K562 (cell line): ENCODE data around the gene ANO7. TPM values are rescaled to one million over a fixed set of nuclear protein-coding genes. Genes with fewer than 3 reads are reported as not detected.

Source experiments
- ATAC-seq: fragments of 200-7000 bp; cut with Tn5 transposase; 3 replicates; pipeline ENCODE4 v1.9.1; 2020; ENCODE audit warnings: moderate library complexity
- BruUV-seq: library from RNA; stranded (reverse); fragments of 400-500 nt; replicated peaks from 2 replicates; lab custom pipeline; 2021; lab: Mats Ljungman, UMichigan
- CTCF ChIA-PET: fragments of 300-600 bp; formaldehyde crosslinking; extraction: SDS; loops from one replicate; lab custom pipeline; 2021; ENCODE audit warnings: low intra/inter-chr PET ratio; lab: Yijun Ruan, JAX
- POLR2A ChIA-PET: fragments of 300-600, 350-650 bp; sonication (Branson Sonifier 250); formaldehyde crosslinking; extraction: SDS; loops from one replicate; lab custom pipeline; 2021; ENCODE audit warnings: antibody characterized with exemption, inconsistent platforms; lab: Yijun Ruan, JAX
- DNase-seq, 4 experiments: peaks; one replicate each; pipeline versions ENCODE4 v3.0.0 to v3.0.0-alpha.2; 2011 to 2018; ENCODE audit warnings: low spot score in 3 of 4, mixed read lengths in 3 of 4; ENCODE audit errors: extremely low read depth in 1 of 4
- FAIRE-seq: peaks from 2 replicates; lab custom pipeline; 2011; peaks lifted over from hg19 to GRCh38; lab: Jason Lieb, UNC
- H2AFZ ChIP-seq: 2 replicates; pipeline ENCODE4 v1.6.0; 2011; ENCODE audit warnings: low read depth, low read length, control low read depth, inconsistent platforms
- H3K27ac ChIP-seq: fragments of 200-600 bp; 3 replicates; pipeline ENCODE4 v1.8.0; 2011; ENCODE audit warnings: low read depth, mild to moderate bottlenecking, control low read depth, inconsistent platforms, low read length, moderate library complexity, mixed read lengths; ENCODE audit errors: extremely low read depth
- H3K27me3 ChIP-seq, 2 experiments: fragments of 300-600 bp in 1 of 2; 2 replicates in 1 of 2; 3 replicates in 1 of 2; pipeline versions ENCODE4 v1.6.0 to v1.8.0; 2011; ENCODE audit warnings: inconsistent platforms in 2 of 2, low read length in 2 of 2, mild to moderate bottlenecking in 1 of 2, mixed read lengths in 1 of 2, moderate library complexity in 1 of 2; ENCODE audit not compliant: control insufficient read depth in 2 of 2, insufficient read depth in 2 of 2
- H3K36me3 ChIP-seq: fragments of 300-600 bp; 3 replicates; pipeline ENCODE4 v1.8.0; 2011; ENCODE audit warnings: mild to moderate bottlenecking, low read length, inconsistent platforms; ENCODE audit not compliant: control insufficient read depth, insufficient read depth
- H3K4me1 ChIP-seq, 2 experiments: fragments of 200-600 bp in 1 of 2; replicated peaks in 1 of 2; 2 replicates in 1 of 2; 3 replicates in 1 of 2; pipeline versions ENCODE4 v1.5.1 to v1.8.0; 2011; ENCODE audit warnings: inconsistent platforms in 2 of 2, low read length in 2 of 2, mild to moderate bottlenecking in 1 of 2, mixed read lengths in 1 of 2, moderate library complexity in 1 of 2; ENCODE audit not compliant: control insufficient read depth in 2 of 2, insufficient read depth in 2 of 2
- H3K4me2 ChIP-seq: 2 replicates; pipeline ENCODE4 v1.6.1; 2011; ENCODE audit warnings: low read length, control low read depth, inconsistent platforms, mixed read lengths; ENCODE audit not compliant: insufficient read depth
- H3K4me3 ChIP-seq: fragments of 200-600 bp; sonication (generic), shearing (Covaris generic); 2 replicates; pipeline ENCODE4 v1.5.1; 2016; ENCODE audit warnings: control low read depth, inconsistent platforms
- H3K79me2 ChIP-seq: fragments of 200-600 bp; 3 replicates; pipeline ENCODE4 v1.8.0; 2011; ENCODE audit warnings: low read length, inconsistent platforms; ENCODE audit not compliant: control insufficient read depth, insufficient read depth
- H3K9ac ChIP-seq, 2 experiments: 2 replicates each; pipeline versions ENCODE4 v1.6.0 to v1.6.1; 2011; ENCODE audit warnings: low read depth in 2 of 2, low read length in 2 of 2, control low read depth in 1 of 2, inconsistent platforms in 1 of 2, mild to moderate bottlenecking in 1 of 2, mixed read lengths in 1 of 2; ENCODE audit not compliant: insufficient read depth in 1 of 2
- H3K9me1 ChIP-seq: one replicate; pipeline ENCODE4 v1.6.0; 2011; ENCODE audit warnings: inconsistent platforms, mild to moderate bottlenecking, low read length, moderate library complexity; ENCODE audit not compliant: control insufficient read depth, insufficient read depth
- H3K9me3 ChIP-seq: replicated peaks from 2 replicates; pipeline ENCODE4 v1.5.1; 2011; ENCODE audit warnings: low read depth, low read length, inconsistent platforms; ENCODE audit not compliant: control insufficient read depth, insufficient read depth
- H4K20me1 ChIP-seq: replicated peaks from 2 replicates; pipeline ENCODE4 v1.6.1; 2011; ENCODE audit warnings: low read length, inconsistent platforms, mixed read lengths; ENCODE audit not compliant: control insufficient read depth, insufficient read depth
- HNRNPK ChIP-seq: fragments of 200-400 bp; formaldehyde crosslinking; IDR thresholded peaks from one replicate; pipeline ENCODE4 v1.6.1; 2018; ENCODE audit warnings: mild to moderate bottlenecking, low read depth, low read length; ENCODE audit not compliant: poor library complexity, severe bottlenecking
- IFI16 ChIP-seq: fragments of 250-450 bp; sonication (Bioruptor Pico); IDR thresholded peaks from 2 replicates; pipeline ENCODE4 v2.1.2; 2022; ENCODE audit warnings: mild to moderate bottlenecking, inconsistent platforms
- MTA3 ChIP-seq: fragments of 450-650 bp; formaldehyde crosslinking; IDR thresholded peaks from 2 replicates; pipeline ENCODE4 v1.6.1; 2017; ENCODE audit warnings: mild to moderate bottlenecking, borderline replicate concordance
- NFIC ChIP-seq: fragments of 450-650 bp; IDR thresholded peaks from 2 replicates; pipeline ENCODE4 v1.6.1; 2017; ENCODE audit warnings: mild to moderate bottlenecking, inconsistent platforms
- NR2C2 ChIP-seq, 2 experiments: fragments of 200-800 bp in 1 of 2; sonication (Bioruptor generic) in 1 of 2; sonication (generic) in 1 of 2; formaldehyde crosslinking in 1 of 2; IDR thresholded peaks; 2 replicates each; pipeline versions ENCODE4 v1.6.1 to v1.8.0; 2016 to 2022; ENCODE audit warnings: mild to moderate bottlenecking in 1 of 2, missing compliant biosample characterization in 1 of 2, missing genetic modification characterization in 1 of 2, missing genetic modification reagents in 1 of 2
- POLR2A ChIP-seq: fragments of 450-650 bp; conservative IDR thresholded peaks from 2 replicates; pipeline ENCODE4 v1.6.1; 2016
- SMARCE1 ChIP-seq: fragments of 450-650 bp; IDR thresholded peaks from 2 replicates; pipeline ENCODE4 v1.7.1; 2016; ENCODE audit warnings: mild to moderate bottlenecking
- STAT5A ChIP-seq: IDR thresholded peaks from 2 replicates; pipeline ENCODE4 v1.6.1; 2012; ENCODE audit warnings: low read length, inconsistent platforms, borderline replicate concordance
- TBP ChIP-seq: optimal IDR thresholded peaks from 2 replicates; pipeline ENCODE3; 2011; ENCODE audit warnings: low read depth, low read length, improper control_type of control experiment
- TEAD4 ChIP-seq, 2 experiments: sonication (generic) in 1 of 2; formaldehyde crosslinking in 1 of 2; IDR thresholded peaks; 2 replicates each; pipeline versions ENCODE4 v1.6.1 to v1.8.0; 2012 to 2022; ENCODE audit warnings: borderline replicate concordance in 1 of 2, inconsistent platforms in 1 of 2, low read length in 1 of 2, mild to moderate bottlenecking in 1 of 2, missing genetic modification reagents in 1 of 2
- TRIM28 ChIP-seq: fragments of 450-650 bp; IDR thresholded peaks from 2 replicates; pipeline ENCODE4 v1.6.1; 2017
- ZNF766 ChIP-seq: fragments of 200-800 bp; sonication (Bioruptor generic); conservative IDR thresholded peaks from 2 replicates; pipeline ENCODE4 v1.6.1; 2016; ENCODE audit warnings: missing genetic modification characterization, missing compliant biosample characterization
- ZNF785 ChIP-seq: fragments of 250-450 bp; sonication (Bioruptor Pico); IDR thresholded peaks from 2 replicates; pipeline ENCODE4 v1.4.0; 2020; ENCODE audit warnings: mild to moderate bottlenecking
- WGBS: fragments of 100-300 bp; shearing (Covaris generic); methylation state at CpG from one replicate; pipeline ENCODE4 v1.1.6; 2016; ENCODE audit warnings: low coverage, mixed read lengths; ENCODE audit not compliant: insufficient coverage; ENCODE audit errors: missing lambda C conversion rate; 5-methylcytosine and 5-hydroxymethylcytosine counted together
- in situ Hi-C: fragments of 300-500 bp; cut with MboI; formaldehyde crosslinking; loops from 4 replicates; pipeline ENCODE4 v1.15.0; 2018; ENCODE audit warnings: inconsistent platforms, mixed read lengths
- intact Hi-C: fragments of 100-400 bp; cut with micrococcal nuclease; formaldehyde crosslinking; loops from 2 replicates; pipeline ENCODE4 v1.14.2; 2022
- polyA plus RNA-seq, 8 experiments: library from polyadenylated mRNA; depleted of rRNA in 4 of 8; stranded (reverse) in 5 of 8; unstranded in 3 of 8; fragments of >200 nt; fragmentation: Nextera tagmentation in 2 of 8; fragmentation: Illumina TruSeq in 1 of 8; extraction: Ambion mirVana in 2 of 8; extraction: Trizol in 1 of 8; gene quantifications; 2 replicates each; pipeline versions ENCODE4 v1.2.1 to v1.2.3, GENCODE V29; 2011 to 2014; ENCODE audit warnings: inconsistent platforms in 1 of 8, missing spikeins in 1 of 8
- total RNA-seq, 7 experiments: library from RNA; depleted of rRNA in 6 of 7; stranded (reverse); fragments of >200 nt in 6 of 7; fragmentation: Illumina TruSeq in 2 of 7; extraction: Trizol in 2 of 7; gene quantifications; 2 replicates each; pipeline versions ENCODE4 v1.2.1 to v1.2.3, GENCODE V29; 2011 to 2021; ENCODE audit warnings: low replicate concordance in 1 of 7
- TF ChIP-seq, protein P1 (sequence below): IDR thresholded peaks from 2 replicates; pipeline ENCODE4 v1.6.1; 2012; ENCODE audit warnings: low read depth, low read length, improper control_type of control experiment, borderline replicate concordance
- TF ChIP-seq, protein P2 (sequence below): sonication (generic); formaldehyde crosslinking; IDR thresholded peaks from 2 replicates; pipeline ENCODE4 v1.8.0; 2022; ENCODE audit warnings: mild to moderate bottlenecking, missing genetic modification reagents

ANO7 gene
- total and polyA plus RNA-seq, 9 of the 15 experiments (the other 6 are each of a cell fraction or from before 2014, with no cell fraction given), result 0.28 to 5.1 (median 1.1) TPM

DNA sequence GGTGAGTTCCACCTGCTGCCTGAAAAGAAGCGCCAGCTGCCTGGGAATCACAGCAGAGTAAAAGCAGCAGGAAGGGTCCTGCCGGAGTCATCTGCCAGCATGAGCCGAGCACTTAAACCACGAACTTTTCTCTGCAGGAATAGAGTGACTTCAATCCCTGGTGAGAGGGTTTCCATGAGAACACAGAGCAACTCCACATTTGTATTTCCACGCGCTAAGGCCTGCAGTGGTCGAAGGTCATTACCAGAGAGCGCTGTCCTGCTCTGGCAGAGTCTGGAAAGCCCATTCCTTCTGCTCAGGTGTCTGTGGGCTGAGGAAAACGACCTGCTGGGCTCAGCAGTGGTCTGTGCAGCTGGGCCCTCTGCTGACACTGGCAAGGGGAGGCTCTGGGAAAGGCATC is 45.9 kb upstream of the ANO7 start:
- POLR2A ChIA-PET, result no interaction called here
- FAIRE-seq, result no peak
- H4K20me1 ChIP-seq, result no peaks in the 10 kb centered on the region
- intact Hi-C loops (no loop called here), in situ Hi-C loops (no loop called here)
- no peaks in the 10 kb centered on the region for H3K27me3 ChIP-seq
- no peaks in the 10 kb centered on the region for H3K9me1 ChIP-seq
- H3K9me3 ChIP-seq, result no peaks in the 10 kb centered on the region
- CTCF ChIA-PET, result no interaction called here
- H3K4me1 ChIP-seq, result peaks cover 0 to 3% of the 10 kb centered on the region in 2 experiments; a peak in 1 of 5 replicates
- H3K9ac ChIP-seq, result no peak overlapping the region
- no peak overlapping the region for H2AFZ ChIP-seq
- WGBS, result 94% methylated on average over 7 of the region's 9 CpGs
- H3K27ac ChIP-seq, result no peak overlapping the region
- H3K4me3 ChIP-seq, result no peak overlapping the region
- peaks cover 24% of the 10 kb centered on the region; the same call in 1 of the 3 replicates for H3K36me3 ChIP-seq
- H3K79me2 ChIP-seq, result peaks cover 8% of the 10 kb centered on the region; the same call in 2 of the 3 replicates
- TF ChIP-seq IFI16 (CRISPR knock-in tag), result no peak
- no peak for TF ChIP-seq TRIM28
- TF ChIP-seq NR2C2 (CRISPR knock-in tag; IDR thresholded peaks at IDR 0.05), result no peak
- no peak for TF ChIP-seq NR2C2 (tag; IDR thresholded peaks at IDR 0.05)
- TF ChIP-seq ZNF766, result no peak
- TF ChIP-seq TEAD4 (IDR thresholded peaks at IDR 0.05; ENCODE audit: low read length), result no peak
- no peak for TF ChIP-seq TEAD4 (CRISPR knock-in tag; IDR thresholded peaks at IDR 0.05; ENCODE audit: borderline replicate concordance)
- no peak for TF ChIP-seq MTA3
- TF ChIP-seq SMARCE1, result no peak
- no peak for TF ChIP-seq NFIC
- no peak for TF ChIP-seq TBP
- TF ChIP-seq, protein P1, sequence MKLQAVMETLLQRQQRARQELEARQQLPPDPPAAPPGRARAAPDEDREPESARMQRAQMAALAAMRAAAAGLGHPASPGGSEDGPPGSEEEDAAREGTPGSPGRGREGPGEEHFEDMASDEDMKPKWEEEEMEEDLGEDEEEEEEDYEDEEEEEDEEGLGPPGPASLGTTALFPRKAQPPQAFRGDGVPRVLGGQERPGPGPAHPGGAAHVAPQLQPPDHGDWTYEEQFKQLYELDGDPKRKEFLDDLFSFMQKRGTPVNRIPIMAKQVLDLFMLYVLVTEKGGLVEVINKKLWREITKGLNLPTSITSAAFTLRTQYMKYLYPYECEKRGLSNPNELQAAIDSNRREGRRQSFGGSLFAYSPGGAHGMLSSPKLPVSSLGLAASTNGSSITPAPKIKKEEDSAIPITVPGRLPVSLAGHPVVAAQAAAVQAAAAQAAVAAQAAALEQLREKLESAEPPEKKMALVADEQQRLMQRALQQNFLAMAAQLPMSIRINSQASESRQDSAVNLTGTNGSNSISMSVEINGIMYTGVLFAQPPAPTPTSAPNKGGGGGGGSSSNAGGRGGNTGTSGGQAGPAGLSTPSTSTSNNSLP, result no peak
- TF ChIP-seq ZNF785 (CRISPR knock-in tag), result no peak
- TF ChIP-seq, protein P2, sequence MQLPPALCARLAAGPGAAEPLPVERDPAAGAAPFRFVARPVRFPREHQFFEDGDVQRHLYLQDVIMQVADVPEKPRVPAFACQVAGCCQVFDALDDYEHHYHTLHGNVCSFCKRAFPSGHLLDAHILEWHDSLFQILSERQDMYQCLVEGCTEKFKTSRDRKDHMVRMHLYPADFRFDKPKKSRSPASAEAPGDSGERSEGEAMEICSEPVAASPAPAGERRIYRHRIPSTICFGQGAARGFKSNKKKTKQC (CRISPR knock-in tag), result no peak
- no peak for TF ChIP-seq HNRNPK
- no peak for TF ChIP-seq POLR2A
- no peak for TF ChIP-seq STAT5A
- no peak for ATAC-seq
- BruUV-seq, result no TSS peak
- no peak for DNase-seq
- no peak overlapping the region for H3K4me2 ChIP-seq
